Testis (tissue), 3 donors: ENCODE data around the gene GABRR2. TPM values are rescaled to one million over a fixed set of nuclear protein-coding genes. Genes with fewer than 3 reads are reported as not detected.

Experiments used
- DNase-seq: peaks from one replicate; pipeline ENCODE4 v3.0.0-alpha.2; 2019
- H3K27ac ChIP-seq, 2 donors: fragments of 200-600 bp; sonication (generic); one replicate each; pipeline ENCODE4 v1.5.1; 2019
- H3K27me3 ChIP-seq: fragments of 200-600 bp; sonication (generic); one replicate; pipeline ENCODE4 v1.5.1; 2019
- H3K36me3 ChIP-seq: fragments of 200-600 bp; sonication (generic); one replicate; pipeline ENCODE4 v1.5.1; 2017; ENCODE audit warnings: low read depth; ENCODE audit errors: missing control alignments
- H3K4me1 ChIP-seq: fragments of 200-600 bp; sonication (generic); one replicate; pipeline ENCODE4 v1.5.1; 2019
- H3K4me3 ChIP-seq, 2 donors: fragments of 200-600 bp; sonication (generic); one replicate each; pipeline ENCODE4 v1.5.1; 2017 to 2019
- H3K9me3 ChIP-seq: fragments of 200-600 bp; sonication (generic); one replicate; pipeline ENCODE4 v1.5.1; 2017
- POLR2A ChIP-seq: fragments of 450-650 bp; IDR thresholded peaks from one replicate; pipeline ENCODE4 v1.6.1; 2017; ENCODE audit warnings: antibody characterized with exemption, mild to moderate bottlenecking, moderate library complexity
- WGBS, 2 donors: methylation state at CpG; one replicate each; pipeline ENCODE4 v1.1.5; 2018; 5-methylcytosine and 5-hydroxymethylcytosine counted together
- intact Hi-C: fragments of 100-400 bp; cut with DNase I; formaldehyde crosslinking; loops from one replicate; pipeline ENCODE4 v1.15.1; 2023; ENCODE audit warnings: low total_unique reads
- polyA plus RNA-seq: library from polyadenylated mRNA; stranded (reverse); fragments of 350-450 nt; fragmentation: Illumina TruSeq; extraction: RNeasy Lipid Tissue Mini Kit (QIAGEN cat#74804); gene quantifications from one replicate; pipeline ENCODE4 v1.2.3, GENCODE V29; 2014; ENCODE audit warnings: low read depth, low replicate concordance; ENCODE audit not compliant: insufficient read depth
- total RNA-seq, 2 donors: library from RNA; depleted of rRNA; stranded (reverse); fragments of >200 nt; gene quantifications; one replicate each; pipeline ENCODE4 v1.2.3, GENCODE V29; 2016
- TF ChIP-seq, protein P1 (sequence below), 3 experiments: fragments of 450-650 bp in 2 of 3; fragments of 200-600 bp in 1 of 3; sonication (generic) in 1 of 3; IDR thresholded peaks; one replicate each; pipeline ENCODE4 v1.5.1; 2016 to 2019; ENCODE audit warnings: antibody characterized with exemption in 3 of 3, mild to moderate bottlenecking in 2 of 3, moderate library complexity in 1 of 3

The GABRR2 gene
- total and polyA plus RNA-seq, 3 donors from 2014 or later: 0.62 to 0.79 TPM; not detected in 1

DNA sequence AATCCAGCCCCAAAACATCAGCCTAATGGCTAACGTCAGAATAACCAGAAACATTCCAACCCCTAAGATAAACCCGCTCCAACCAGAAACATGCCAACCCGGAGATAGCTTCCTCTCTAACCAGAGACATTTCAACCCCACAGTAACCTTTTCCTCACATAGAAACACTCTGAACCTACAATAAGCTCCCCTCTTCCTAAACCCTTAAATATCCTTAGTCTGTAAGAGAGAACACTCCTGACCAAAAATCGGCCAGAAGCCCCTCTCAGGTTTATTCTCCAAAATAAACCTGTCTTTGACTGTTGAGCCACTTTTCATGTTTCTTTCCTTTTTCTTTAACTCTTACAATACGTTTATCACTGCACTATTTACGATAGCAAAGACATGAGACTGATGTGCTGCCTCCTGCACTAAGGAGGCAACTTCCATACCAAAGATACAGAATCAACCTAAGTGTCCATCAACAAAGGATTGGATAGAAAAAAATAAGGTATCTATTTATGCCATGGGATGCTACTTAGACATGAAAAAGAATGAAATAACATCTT is 5.0 kb upstream of the GABRR2 start:
- H3K4me3 ChIP-seq: no peak overlapping the region
- no peak for DNase-seq
- no peak overlapping the region for H3K27ac ChIP-seq
- no peaks in the 10 kb centered on the region for H3K27me3 ChIP-seq
- 91 to 92% methylated on average over 6 of the region's 6 CpGs for WGBS, 2 donors
- intact Hi-C loops: no loop called here
- TF ChIP-seq, protein P1, sequence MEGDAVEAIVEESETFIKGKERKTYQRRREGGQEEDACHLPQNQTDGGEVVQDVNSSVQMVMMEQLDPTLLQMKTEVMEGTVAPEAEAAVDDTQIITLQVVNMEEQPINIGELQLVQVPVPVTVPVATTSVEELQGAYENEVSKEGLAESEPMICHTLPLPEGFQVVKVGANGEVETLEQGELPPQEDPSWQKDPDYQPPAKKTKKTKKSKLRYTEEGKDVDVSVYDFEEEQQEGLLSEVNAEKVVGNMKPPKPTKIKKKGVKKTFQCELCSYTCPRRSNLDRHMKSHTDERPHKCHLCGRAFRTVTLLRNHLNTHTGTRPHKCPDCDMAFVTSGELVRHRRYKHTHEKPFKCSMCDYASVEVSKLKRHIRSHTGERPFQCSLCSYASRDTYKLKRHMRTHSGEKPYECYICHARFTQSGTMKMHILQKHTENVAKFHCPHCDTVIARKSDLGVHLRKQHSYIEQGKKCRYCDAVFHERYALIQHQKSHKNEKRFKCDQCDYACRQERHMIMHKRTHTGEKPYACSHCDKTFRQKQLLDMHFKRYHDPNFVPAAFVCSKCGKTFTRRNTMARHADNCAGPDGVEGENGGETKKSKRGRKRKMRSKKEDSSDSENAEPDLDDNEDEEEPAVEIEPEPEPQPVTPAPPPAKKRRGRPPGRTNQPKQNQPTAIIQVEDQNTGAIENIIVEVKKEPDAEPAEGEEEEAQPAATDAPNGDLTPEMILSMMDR (IDR thresholded peaks at IDR 0.05): no peak
- no peak for TF ChIP-seq POLR2A
- H3K4me1 ChIP-seq: no peaks in the 10 kb centered on the region
- H3K36me3 ChIP-seq: no peaks in the 10 kb centered on the region
- no peaks in the 10 kb centered on the region for H3K9me3 ChIP-seq

DNA sequence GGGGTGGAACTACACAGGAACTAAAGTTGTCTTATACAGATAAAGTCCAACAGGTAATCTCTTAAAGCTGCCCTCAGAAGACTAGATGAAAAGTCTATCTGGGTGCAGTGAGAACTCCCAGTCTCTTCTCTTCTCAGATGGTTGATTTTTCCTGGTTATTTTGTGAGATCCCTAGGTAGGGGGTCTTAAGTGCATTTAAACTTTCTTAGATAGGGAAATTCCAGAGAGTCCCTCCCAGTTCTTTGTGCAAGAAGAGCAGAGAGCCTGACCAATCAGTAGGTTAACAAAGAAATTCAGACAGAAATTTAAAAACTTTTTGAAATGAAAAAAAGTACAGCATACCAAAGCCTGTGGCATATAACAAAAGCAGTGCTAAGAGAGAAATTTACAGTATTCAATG is 2.0 kb upstream of the GABRR2 start:
- no peaks in the 10 kb centered on the region for H3K9me3 ChIP-seq
- TF ChIP-seq POLR2A: no peak
- TF ChIP-seq, protein P1 (IDR thresholded peaks at IDR 0.05): no peak
- intact Hi-C loops: no loop called here

DNA sequence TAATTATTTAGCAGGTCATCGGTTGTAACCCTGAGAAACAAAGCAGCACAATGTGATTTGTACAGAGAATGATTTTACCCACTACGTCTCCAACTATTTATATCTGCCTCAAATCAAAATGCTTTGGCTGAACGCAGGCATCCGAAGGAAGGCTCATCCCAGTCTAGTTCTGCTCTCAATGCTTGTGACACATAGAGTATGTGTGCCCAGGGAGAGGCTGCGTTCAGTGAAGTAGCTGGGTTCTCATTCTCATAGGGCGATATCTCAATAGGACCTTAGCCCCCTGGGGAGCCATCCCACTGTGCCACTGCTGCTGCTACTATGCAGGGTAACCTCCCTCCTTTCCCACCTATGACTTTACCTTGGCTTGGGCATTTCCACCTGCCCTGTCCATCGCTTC is 407 bp downstream of the GABRR2 start:
- DNase-seq: no peak
- Histone ChIP-seq H3K36me3 (no peaks in the 10 kb centered on the region), H3K27me3 (no peaks in the 10 kb centered on the region), H3K9me3 (no peaks in the 10 kb centered on the region), H3K4me3 (no peak overlapping the region), H3K27ac (no peak overlapping the region), H3K4me1 (peaks cover 14% of the 10 kb centered on the region)
- TF ChIP-seq POLR2A: no peak
- TF ChIP-seq, protein P1 (IDR thresholded peaks at IDR 0.05): no peak
- WGBS, 2 donors: 90 to 94% methylated on average over 7 of the region's 7 CpGs
- intact Hi-C loops: no loop called here

More for the DNA sequence above, 2.0 kb upstream of the GABRR2 start:
- Histone ChIP-seq H3K27ac (no peak overlapping the region), H3K36me3 (no peaks in the 10 kb centered on the region), H3K4me3 (no peak overlapping the region), H3K4me1 (peaks cover 9% of the 10 kb centered on the region), H3K27me3 (no peaks in the 10 kb centered on the region)
- DNase-seq: no peak

DNA sequence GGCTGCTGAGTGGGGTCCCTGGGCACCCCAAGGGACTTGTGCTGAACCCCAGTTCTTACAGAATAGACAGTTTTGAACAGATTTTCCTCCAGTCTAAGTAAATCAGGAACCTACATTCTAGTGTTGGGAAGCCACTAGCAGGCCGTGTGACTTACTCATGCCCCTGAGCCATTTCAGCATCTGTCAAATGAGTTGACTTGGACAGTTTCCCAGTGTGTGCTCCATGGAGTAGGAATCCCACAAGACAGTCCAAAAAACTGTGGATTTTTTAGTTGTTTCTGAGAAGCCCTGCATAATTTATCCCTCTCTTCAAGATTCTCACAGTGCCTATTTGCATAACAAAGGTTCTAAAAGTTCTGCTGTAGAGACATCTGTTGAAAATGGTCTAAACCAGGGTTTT is 2.1 kb downstream of the GABRR2 start:
- no peaks in the 10 kb centered on the region for H3K27me3 ChIP-seq
- no peaks in the 10 kb centered on the region for H3K9me3 ChIP-seq
- DNase-seq: peak; percentile 41
- H3K36me3 ChIP-seq: no peaks in the 10 kb centered on the region
- peaks cover 14% of the 10 kb centered on the region for H3K4me1 ChIP-seq
- WGBS, 2 donors: 41 to 64% methylated on average over 1 of the region's 1 CpG
- intact Hi-C loops: no loop called here
- TF ChIP-seq, protein P1 (IDR thresholded peaks at IDR 0.05): no peak
- no peak for TF ChIP-seq POLR2A
- H3K4me3 ChIP-seq: no peak overlapping the region
- H3K27ac ChIP-seq: peak overlapping the region in 1 of 2 donors; percentile 65

DNA sequence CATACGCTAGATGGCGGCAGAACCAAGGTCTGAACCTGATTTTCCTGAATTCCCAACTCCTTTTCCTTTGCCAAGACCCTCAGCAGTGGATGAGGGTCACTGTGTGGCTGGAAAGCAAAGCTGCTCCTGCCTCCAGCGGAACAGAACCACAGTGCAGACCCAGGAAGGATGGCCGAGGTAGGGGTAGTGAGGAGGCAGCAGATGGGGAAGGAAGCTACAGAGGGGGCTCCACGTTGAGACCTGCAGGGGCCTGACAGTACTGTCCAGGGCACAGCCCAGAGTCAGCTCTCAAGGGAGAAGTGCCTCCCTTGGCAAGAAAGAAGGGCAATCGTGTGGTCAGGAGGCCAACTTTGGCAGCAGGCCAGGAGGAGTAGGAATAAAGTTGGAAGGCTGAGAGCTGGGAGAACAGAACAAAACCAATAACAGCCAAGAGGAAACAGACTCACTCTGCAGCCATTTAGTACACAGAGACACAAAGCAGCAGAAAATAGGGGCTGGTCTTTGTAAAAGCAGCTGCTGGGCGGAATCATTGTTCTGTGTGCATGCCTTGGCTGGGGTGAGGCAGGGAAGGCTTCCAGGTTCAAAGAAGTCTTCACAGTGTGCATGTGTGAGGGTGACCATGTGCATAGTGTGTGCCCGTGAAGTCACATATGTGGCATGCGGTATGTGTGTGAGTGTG is 3.1 kb downstream of the GABRR2 start:
- DNase-seq: peak; percentile 77
- Histone ChIP-seq H3K36me3 (no peaks in the 10 kb centered on the region), H3K27ac (peak overlapping the region in 1 of 2 donors; percentile 65), H3K4me1 (peaks cover 14% of the 10 kb centered on the region), H3K4me3 (no peak overlapping the region), H3K9me3 (no peaks in the 10 kb centered on the region), H3K27me3 (no peaks in the 10 kb centered on the region)
- WGBS, 2 donors: 37 to 44% methylated on average over 9 of the region's 9 CpGs
- intact Hi-C loops: no loop called here
- no peak for TF ChIP-seq POLR2A
- TF ChIP-seq, protein P1 (IDR thresholded peaks at IDR 0.05): peak; percentile 25 to 41 (median 35)
